ENCODE results near the gene ATP10B. TPM values are rescaled to one million over a fixed set of nuclear protein-coding genes. Genes with fewer than 3 reads are reported as not detected.

The ATP10B gene
- total and polyA plus RNA-seq, 12 donors, result 0.01 to 0.15 (median 0.04) TPM; not detected in 9

DNA sequence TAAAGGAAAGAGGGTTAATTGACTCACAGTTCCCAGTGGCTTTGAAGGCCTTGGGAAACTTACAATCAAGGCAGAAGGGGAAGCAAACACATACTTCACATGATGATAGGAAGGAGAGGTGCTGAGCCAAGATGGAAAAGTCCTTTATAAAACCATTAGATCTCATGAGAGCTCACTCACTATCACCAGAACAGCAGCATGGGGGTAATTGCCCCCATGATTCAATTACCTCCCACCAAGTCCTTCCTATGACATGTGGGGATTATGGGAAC is 330.7 kb downstream of the ATP10B start:
- Histone ChIP-seq H3K27me3 (peaks cover 0 to 13% (median 0%) of the 10 kb centered on the region in 7 donors), H3K4me1 (no peaks in the 10 kb centered on the region), H3K4me3 (no peak overlapping the region), H3K36me3 (no peaks in the 10 kb centered on the region), H3K27ac (no peak overlapping the region), H3K9me3 (no peaks in the 10 kb centered on the region)
- no peak for ATAC-seq
- intact Hi-C loops (cut with DNase I), result no loop called here
- no peak for DNase-seq
- TF ChIP-seq, protein P1, sequence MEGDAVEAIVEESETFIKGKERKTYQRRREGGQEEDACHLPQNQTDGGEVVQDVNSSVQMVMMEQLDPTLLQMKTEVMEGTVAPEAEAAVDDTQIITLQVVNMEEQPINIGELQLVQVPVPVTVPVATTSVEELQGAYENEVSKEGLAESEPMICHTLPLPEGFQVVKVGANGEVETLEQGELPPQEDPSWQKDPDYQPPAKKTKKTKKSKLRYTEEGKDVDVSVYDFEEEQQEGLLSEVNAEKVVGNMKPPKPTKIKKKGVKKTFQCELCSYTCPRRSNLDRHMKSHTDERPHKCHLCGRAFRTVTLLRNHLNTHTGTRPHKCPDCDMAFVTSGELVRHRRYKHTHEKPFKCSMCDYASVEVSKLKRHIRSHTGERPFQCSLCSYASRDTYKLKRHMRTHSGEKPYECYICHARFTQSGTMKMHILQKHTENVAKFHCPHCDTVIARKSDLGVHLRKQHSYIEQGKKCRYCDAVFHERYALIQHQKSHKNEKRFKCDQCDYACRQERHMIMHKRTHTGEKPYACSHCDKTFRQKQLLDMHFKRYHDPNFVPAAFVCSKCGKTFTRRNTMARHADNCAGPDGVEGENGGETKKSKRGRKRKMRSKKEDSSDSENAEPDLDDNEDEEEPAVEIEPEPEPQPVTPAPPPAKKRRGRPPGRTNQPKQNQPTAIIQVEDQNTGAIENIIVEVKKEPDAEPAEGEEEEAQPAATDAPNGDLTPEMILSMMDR (IDR thresholded peaks at IDR 0.05), result no peak

DNA sequence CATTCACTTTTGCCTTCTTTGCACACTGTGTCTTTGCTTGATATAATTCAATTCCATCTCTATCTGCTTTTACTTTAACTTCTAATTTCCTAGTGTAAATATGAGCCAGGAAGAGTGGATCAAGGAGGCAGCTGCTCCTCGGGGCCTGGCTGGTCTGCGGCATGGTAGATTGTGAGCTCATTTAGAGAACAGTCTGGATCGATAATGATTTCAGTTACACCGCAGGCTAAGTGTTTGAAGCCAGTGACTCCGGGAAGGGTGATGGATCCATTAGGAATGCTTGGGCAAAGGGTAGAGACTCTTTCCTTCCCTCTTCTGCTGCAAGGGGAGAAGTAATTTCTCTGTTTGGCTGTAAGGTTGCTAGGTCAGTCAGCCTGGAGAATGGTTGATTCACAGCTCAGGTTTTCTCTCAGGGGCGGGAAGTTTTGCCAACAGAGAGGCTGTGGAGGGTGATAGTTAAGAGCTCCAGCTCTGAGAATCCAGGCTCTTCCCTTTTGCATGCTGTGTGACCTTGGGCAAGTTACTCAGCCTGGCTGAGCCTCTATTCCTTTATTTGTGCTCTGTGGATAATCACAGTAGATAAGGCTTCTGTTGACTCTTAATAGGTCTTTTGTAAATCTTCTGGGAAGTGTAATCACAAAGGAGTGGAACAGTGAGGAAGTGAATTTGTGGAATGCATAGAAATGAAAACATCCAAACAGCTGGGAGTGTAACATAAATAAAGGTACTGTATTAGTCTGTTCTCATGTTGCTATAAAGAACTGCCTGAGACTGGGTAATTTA is 331.2 kb downstream of the ATP10B start:
- WGBS, 2 donors, result 77 to 79% methylated on average over 6 of the region's 6 CpGs
- H3K4me1 ChIP-seq, result no peaks in the 10 kb centered on the region
- DNase-seq (no peak), ATAC-seq (no peak)
- TF ChIP-seq, protein P1 (IDR thresholded peaks at IDR 0.05), result no peak
- intact Hi-C loops (cut with DNase I), result no loop called here
- no peak overlapping the region for H3K27ac ChIP-seq
- H3K27me3 ChIP-seq, result peaks cover 0 to 13% (median 0%) of the 10 kb centered on the region in 7 donors
- H3K4me3 ChIP-seq, result no peak overlapping the region
- H3K9me3 ChIP-seq, result no peaks in the 10 kb centered on the region
- no peaks in the 10 kb centered on the region for H3K36me3 ChIP-seq

DNA sequence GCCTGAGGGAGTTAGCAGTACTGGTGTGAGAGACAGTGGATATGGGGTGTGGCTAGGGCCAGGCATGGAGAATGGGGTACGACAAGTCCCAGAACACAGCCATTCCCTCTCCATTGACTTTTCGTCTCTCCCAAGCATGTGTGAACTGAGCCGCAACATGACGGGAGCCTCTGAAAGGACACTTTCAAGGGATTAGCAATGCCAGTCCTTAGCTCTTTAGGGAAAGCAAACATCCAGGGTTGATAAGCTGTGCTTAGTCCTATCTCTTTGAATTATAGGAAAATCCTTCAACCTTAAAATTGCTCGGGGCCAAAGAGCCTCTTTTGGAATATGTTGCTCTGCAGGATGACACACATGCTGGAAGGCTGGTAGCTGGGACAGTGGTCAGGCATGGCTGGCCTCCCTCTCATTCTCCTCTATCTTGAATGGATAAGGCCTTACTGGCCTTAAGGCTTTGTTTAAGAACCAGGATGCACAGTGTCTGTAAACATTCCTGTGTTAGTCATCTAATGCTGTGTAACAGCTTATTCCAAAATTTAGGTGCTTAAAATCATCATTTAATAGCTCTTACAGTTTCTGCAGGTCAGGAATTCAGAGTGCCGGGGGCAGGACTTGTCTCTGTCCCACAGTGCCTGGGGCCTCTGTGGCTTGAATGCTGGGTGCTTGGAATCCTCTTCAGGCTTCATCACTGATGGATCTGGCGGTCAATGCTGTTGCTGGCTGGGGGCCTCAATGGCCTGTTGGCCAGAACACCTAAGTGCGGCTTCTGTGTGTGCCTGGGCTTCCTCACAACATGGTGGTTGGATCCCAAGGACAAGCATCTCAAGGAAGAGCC is 335.1 kb downstream of the ATP10B start:
- DNase-seq (no peak), ATAC-seq (no peak)
- TF ChIP-seq, protein P1 (IDR thresholded peaks at IDR 0.05), result no peak
- Histone ChIP-seq H3K36me3 (no peaks in the 10 kb centered on the region), H3K4me1 (no peaks in the 10 kb centered on the region), H3K27me3 (peaks cover 0 to 24% (median 5%) of the 10 kb centered on the region in 7 donors), H3K27ac (no peak overlapping the region), H3K4me3 (no peak overlapping the region), H3K9me3 (no peaks in the 10 kb centered on the region)
- intact Hi-C loops (cut with DNase I), result no loop called here
- WGBS, 2 donors, result 74 to 84% methylated on average over 8 of the region's 8 CpGs

DNA sequence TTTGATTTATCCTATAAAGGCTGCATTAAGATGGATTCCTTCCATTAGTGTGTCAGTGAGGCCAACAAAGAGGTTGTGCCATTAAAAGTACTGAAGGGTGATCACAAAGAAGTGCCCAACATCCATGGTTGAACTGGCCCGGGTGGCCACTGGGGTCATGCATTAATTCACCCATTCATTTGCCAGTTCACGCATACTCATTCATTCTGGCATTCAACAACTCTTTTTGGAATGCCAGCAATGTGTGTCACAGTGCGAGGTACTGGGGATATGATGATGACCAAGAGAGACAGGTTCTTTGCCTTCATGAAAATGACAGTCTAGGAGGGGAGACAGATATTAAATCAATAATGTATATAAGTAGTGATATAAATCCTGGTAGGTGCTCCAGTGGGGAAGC is 337.1 kb downstream of the ATP10B start:
- TF ChIP-seq, protein P1 (IDR thresholded peaks at IDR 0.05), result no peak
- Histone ChIP-seq H3K4me1 (no peaks in the 10 kb centered on the region), H3K27me3 (peaks cover 0 to 32% (median 7%) of the 10 kb centered on the region in 7 donors), H3K9me3 (no peaks in the 10 kb centered on the region), H3K4me3 (no peak overlapping the region), H3K36me3 (no peaks in the 10 kb centered on the region), H3K27ac (no peak overlapping the region)
- intact Hi-C loops (cut with DNase I), result no loop called here
- WGBS, 2 donors, result 66 to 73% methylated on average over 3 of the region's 3 CpGs
- DNase-seq (no peak), ATAC-seq (no peak)
